Neutrophil (primary cell): ENCODE results near the gene AXL.

Experiments
- H3K27ac ChIP-seq: fragments of 200-600 bp; sonication (generic); 2 replicates; pipeline ENCODE4 v1.5.1; 2016; ENCODE audit warnings: mild to moderate bottlenecking, moderate library complexity
- H3K27me3 ChIP-seq: fragments of 200-600 bp; sonication (generic); 2 replicates; pipeline ENCODE4 v1.6.0; 2016; ENCODE audit warnings: mild to moderate bottlenecking
- H3K36me3 ChIP-seq: fragments of 200-600 bp; sonication (generic); 2 replicates; pipeline ENCODE4 v1.5.1; 2017
- H3K4me1 ChIP-seq, 2 experiments: fragments of 200-600 bp in 1 of 2; sonication (generic) in 1 of 2; 1 replicate in 1 of 2; 2 replicates in 1 of 2; pipeline versions ENCODE4 v1.5.1 to v1.6.1; 2013 to 2016; ENCODE audit warnings: low read depth in 1 of 2, low read length in 1 of 2, mild to moderate bottlenecking in 1 of 2, moderate library complexity in 1 of 2; ENCODE audit not compliant: control insufficient read depth in 1 of 2, insufficient read depth in 1 of 2
- H3K4me3 ChIP-seq, 2 experiments: fragments of 200-600 bp in 1 of 2; sonication (generic) in 1 of 2; 1 replicate in 1 of 2; 2 replicates in 1 of 2; pipeline ENCODE4 v1.5.1; 2013 to 2016; ENCODE audit warnings: low read depth in 1 of 2, low read length in 1 of 2, mild to moderate bottlenecking in 1 of 2, moderate library complexity in 1 of 2
- H3K9me3 ChIP-seq: fragments of 200-600 bp; sonication (generic); 2 replicates; pipeline ENCODE4 v1.5.1; 2016
- CTCF ChIP-seq: fragments of 200-600 bp; sonication (generic); IDR thresholded peaks from 2 replicates; pipeline ENCODE4 v1.5.1; 2016; ENCODE audit warnings: antibody characterized with exemption

Gene AXL

GRCh38 chr19:41296433-41296871 is 77.4 kb downstream of the AXL start:
- H3K4me3 ChIP-seq: no peak overlapping the region
- H3K4me1 ChIP-seq: peaks cover 0 to 3% of the 10 kb centered on the region in 2 experiments
- H3K9me3 ChIP-seq: no peaks in the 10 kb centered on the region
- peak overlapping the region; percentile 44 for H3K27ac ChIP-seq
- H3K27me3 ChIP-seq: no peaks in the 10 kb centered on the region
- no peak for TF ChIP-seq CTCF
- H3K36me3 ChIP-seq: peaks cover 96% of the 10 kb centered on the region

GRCh38 chr19:41297628-41298347 is 78.8 kb downstream of the AXL start:
- Histone ChIP-seq H3K27me3 (no peaks in the 10 kb centered on the region), H3K4me3 (no peak overlapping the region), H3K9me3 (no peaks in the 10 kb centered on the region), H3K4me1 (peaks cover 6 to 10% of the 10 kb centered on the region in 2 experiments), H3K36me3 (peaks cover 91% of the 10 kb centered on the region), H3K27ac (peak overlapping the region; percentile 44)
- TF ChIP-seq CTCF: no peak

- Histone ChIP-seq H3K9me3 (no peaks in the 10 kb centered on the region), H3K36me3 (peaks cover 90% of the 10 kb centered on the region), H3K27me3 (no peaks in the 10 kb centered on the region), H3K4me3 (no peak overlapping the region), H3K4me1 (peaks cover 10 to 13% of the 10 kb centered on the region in 2 experiments), H3K27ac (peak overlapping the region; percentile 44)
- no peak for TF ChIP-seq CTCF
Measured at GRCh38 chr19:41298348-41298964, 79.4 kb downstream of the AXL start.

- H3K4me3 ChIP-seq: no peak overlapping the region
- no peak overlapping the region for H3K27ac ChIP-seq
- no peak for TF ChIP-seq CTCF
- no peaks in the 10 kb centered on the region for H3K27me3 ChIP-seq
- H3K4me1 ChIP-seq: peaks cover 10 to 13% of the 10 kb centered on the region in 2 experiments
- no peaks in the 10 kb centered on the region for H3K9me3 ChIP-seq
- peaks cover 90% of the 10 kb centered on the region for H3K36me3 ChIP-seq
Measured at GRCh38 chr19:41299046-41299754, 80.2 kb downstream of the AXL start.

GRCh38 chr19:41299755-41300089 is 80.7 kb downstream of the AXL start:
- Histone ChIP-seq H3K27ac (no peak overlapping the region), H3K27me3 (no peaks in the 10 kb centered on the region), H3K9me3 (no peaks in the 10 kb centered on the region), H3K36me3 (peaks cover 90% of the 10 kb centered on the region), H3K4me1 (peaks cover 10 to 13% of the 10 kb centered on the region in 2 experiments), H3K4me3 (no peak overlapping the region)
- no peak for TF ChIP-seq CTCF
